Heart left ventricle (tissue), 13 donors: Measurements from ENCODE around the gene FIG4.

Experiments used
- CTCF ChIP-seq, 12 donors: fragments of 200-600 bp; sonication (generic) in 4 of 12; IDR thresholded peaks; one replicate each; pipeline versions ENCODE4 v1.5.0 to v1.8.0; 2018 to 2022; ENCODE audit warnings: antibody characterized with exemption in 12 of 12, mild to moderate bottlenecking in 5 of 12
- POLR2A ChIP-seq, 2 donors: fragments of 450-650 bp; IDR thresholded peaks; one replicate each; pipeline ENCODE4 v1.6.1; 2017; ENCODE audit warnings: antibody characterized with exemption in 2 of 2, mild to moderate bottlenecking in 2 of 2, moderate library complexity in 2 of 2
- donor health status: ischemic (EF 13 %, LVEDD 7.1; RV severe dilation, severe dysfunction).
- donor health status: DM: no; HTN: yes; CAD: no.
- donor health status: DM: no; HTN: no; CAD: no.
- donor health status: ischemic (EF 25% LVEDD 6.9; RV normal size, moderate dysfunction).
- donor health status: ischemic (EF 25% LVEDD 5.7; RV mildly dilated, moderate dysfunction).
- donor health status: ischemic (EF 35%, LVEDD 5.7; RV mildly dilated, moderate dysfunction).
- donor health status: nonischemic (EF 11% LVEDD 7.7; RV severe dilation, severe dysfunction).
- donor health status: DM: yes; HTN: yes; CAD: no.
- donor health status: PGD.
- donor health status: ischemic (EF 29% LVEDD 5.4; RV normal size, mild dysfunction).
- donor health status: nonischemic (EF 23%, LVEDD 6.1; RV moderate dilation, normal function).

- no peak for TF ChIP-seq CTCF (IDR thresholded peaks at IDR 0.05)
- no peak for TF ChIP-seq POLR2A (IDR thresholded peaks at IDR 0.05)
Measured at GRCh38 chr6:109660526-109661320, 30.4 kb upstream of the FIG4 start.
